Activated naive CD4-positive, alpha-beta T cell treated with anti-CD3 and anti-CD28 coated beads, Interleukin-2, amount 50 U/mL, for 72 hours (primary cell): ENCODE measurements around the gene MMD. TPM values are rescaled to one million over a fixed set of nuclear protein-coding genes. Genes with fewer than 3 reads are reported as not detected.

ENCODE experiments used
- ATAC-seq, 2 donors: fragments of 150-1000 bp; cut with Tn5 transposase; 2 replicates each; pipeline ENCODE4 v1.10.0; 2021; ENCODE audit warnings: mild to moderate bottlenecking in 2 of 2, moderate library complexity in 2 of 2
- DNase-seq, 2 donors: peaks; one replicate each; pipeline ENCODE4 v3.0.0; 2021 to 2022; ENCODE audit warnings: low spot score in 2 of 2
- H3K27ac Mint-ChIP-seq, 2 donors: one replicate each; pipeline ENCODE4 v1.8.0; 2022; ENCODE audit warnings: mild to moderate bottlenecking in 2 of 2, mixed read lengths in 2 of 2
- H3K36me3 Mint-ChIP-seq, 2 donors: one replicate each; pipeline ENCODE4 v1.8.0; 2022; ENCODE audit warnings: mixed read lengths in 2 of 2
- H3K9me3 Mint-ChIP-seq, 2 donors: one replicate each; pipeline ENCODE4 v1.8.0; 2022; ENCODE audit warnings: mixed read lengths in 2 of 2
- total RNA-seq, 2 donors: library from RNA; stranded (reverse); gene quantifications; one replicate each; pipeline ENCODE4 v1.2.3, GENCODE V29; 2022

Gene MMD
- total RNA-seq, 2 donors from 2014 or later, result 15.7 to 23.7 TPM

DNA sequence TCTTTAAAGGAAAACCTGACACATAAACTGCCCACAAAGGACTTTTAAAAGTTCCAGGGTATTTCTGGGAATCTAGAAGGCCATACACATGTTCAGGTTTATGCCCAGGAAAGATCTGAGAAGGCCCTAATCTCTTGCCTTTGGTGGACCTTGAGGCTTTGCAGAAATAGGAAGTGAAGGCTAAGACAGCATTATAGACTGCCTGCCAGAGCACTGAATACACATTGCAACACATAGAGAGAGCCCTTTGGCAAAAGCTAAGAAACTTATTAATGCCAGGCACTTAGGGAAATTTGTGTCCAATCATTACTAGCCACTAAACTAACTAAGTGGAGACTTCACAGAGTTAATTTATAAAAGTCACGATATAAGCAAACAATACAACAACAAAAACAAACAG, 70.4 kb downstream of the MMD start:
- ATAC-seq, result no peak
- Mint-ChIP-seq H3K9me3 (peaks cover 0 to 3% of the 10 kb centered on the region in 2 donors), H3K27ac (no peak overlapping the region), H3K36me3 (peaks cover 0 to 5% of the 10 kb centered on the region in 2 donors)
- no peak for DNase-seq

DNA sequence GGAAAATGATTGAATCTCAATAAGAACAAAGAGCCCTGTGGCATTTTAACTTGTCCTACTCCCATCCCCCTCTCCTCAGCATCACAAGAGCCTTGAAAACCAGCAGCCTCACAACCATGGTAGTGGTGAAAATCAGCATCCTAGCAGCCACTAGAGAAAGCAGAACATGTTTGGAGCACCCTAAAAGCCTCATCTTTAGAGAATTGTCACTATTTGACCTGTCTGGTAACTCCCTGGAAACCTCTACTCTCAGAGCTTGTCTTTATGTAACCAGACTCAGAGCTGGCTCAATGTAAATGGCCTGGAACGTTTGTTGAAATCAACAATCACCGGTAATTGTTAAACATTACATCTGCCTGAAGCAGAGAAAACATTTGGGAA, 70.8 kb downstream of the MMD start:
- Mint-ChIP-seq H3K27ac (no peak overlapping the region), H3K36me3 (peaks cover 0 to 5% of the 10 kb centered on the region in 2 donors), H3K9me3 (peaks cover 0 to 3% of the 10 kb centered on the region in 2 donors)
- no peak for ATAC-seq
- no peak for DNase-seq

DNA sequence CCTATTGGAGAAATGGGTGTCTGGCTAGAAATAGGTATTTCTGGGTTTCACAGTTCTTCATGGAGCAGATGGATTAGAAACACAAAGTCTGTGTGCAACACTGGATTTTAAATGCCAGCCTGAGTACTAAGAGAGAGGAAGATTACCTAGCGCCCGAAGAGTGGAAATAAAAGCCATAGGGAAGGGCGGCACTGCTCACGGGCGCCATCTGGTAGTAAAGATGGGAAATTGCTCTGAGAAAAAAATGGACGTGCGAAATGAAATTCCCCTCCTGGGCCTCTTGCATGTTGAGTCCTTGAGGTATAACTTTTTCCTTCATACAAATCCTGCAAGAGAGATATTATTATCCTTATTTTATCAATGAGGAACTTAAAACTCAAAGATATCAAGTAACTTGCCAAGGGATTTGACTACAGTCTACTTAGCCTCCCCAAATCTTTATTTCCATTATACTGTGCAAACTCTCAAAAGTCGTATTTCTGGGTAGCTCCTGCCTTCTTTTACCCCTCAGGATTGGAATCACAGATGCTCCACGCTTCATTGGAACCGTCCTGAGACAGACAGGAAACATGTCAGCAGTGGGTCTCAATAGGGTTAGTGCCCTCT, 72.8 kb downstream of the MMD start:
- H3K36me3 Mint-ChIP-seq, result peaks cover 5 to 11% of the 10 kb centered on the region in 2 donors
- no peak for ATAC-seq
- H3K9me3 Mint-ChIP-seq, result peaks cover 5 to 6% of the 10 kb centered on the region in 2 donors
- H3K27ac Mint-ChIP-seq, result no peak overlapping the region
- DNase-seq, result peak in 1 of 2 donors; percentile 44

DNA sequence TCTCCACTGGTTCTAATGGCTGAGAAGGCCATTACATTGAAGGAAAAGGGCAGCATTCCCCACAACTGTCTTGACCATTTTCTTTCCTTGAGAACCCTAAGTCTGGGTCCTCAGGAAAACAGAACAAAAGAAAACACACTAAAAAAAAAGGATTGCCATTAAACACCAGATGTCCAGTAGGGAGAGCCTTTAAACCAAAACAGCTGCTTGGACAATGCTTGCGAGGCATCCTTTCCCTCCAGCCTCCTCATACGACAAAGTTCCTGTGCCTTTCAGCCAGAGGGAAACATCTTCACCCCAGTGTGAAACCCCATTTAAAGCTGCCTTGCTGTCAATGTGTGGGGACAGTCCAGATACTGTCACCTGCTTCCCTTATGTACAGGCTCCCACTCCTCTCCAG, 74.3 kb downstream of the MMD start:
- ATAC-seq (no peak), DNase-seq (no peak)
- H3K9me3 Mint-ChIP-seq, result peaks cover 5 to 6% of the 10 kb centered on the region in 2 donors
- peaks cover 5 to 11% of the 10 kb centered on the region in 2 donors for H3K36me3 Mint-ChIP-seq
- H3K27ac Mint-ChIP-seq, result no peak overlapping the region

DNA sequence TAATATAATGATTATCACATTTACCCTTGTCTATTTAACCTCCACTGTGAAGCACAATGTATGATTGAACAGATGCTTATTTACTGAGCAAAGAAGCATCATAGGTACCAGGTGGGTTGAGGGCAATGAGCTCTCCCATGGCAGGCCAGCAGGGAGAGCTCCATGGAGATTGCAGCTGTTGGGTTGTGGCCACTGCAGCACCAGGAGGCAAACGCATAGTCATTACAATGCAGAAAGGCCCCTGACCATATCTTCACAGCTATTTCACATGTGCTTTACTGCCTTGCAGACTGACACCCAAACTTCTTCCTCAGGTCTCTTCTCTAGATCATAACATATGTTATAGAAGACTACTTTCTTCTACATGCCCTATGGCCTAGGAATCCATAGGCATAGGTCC, 75.0 kb downstream of the MMD start:
- DNase-seq (no peak), ATAC-seq (no peak)
- Mint-ChIP-seq H3K27ac (no peak overlapping the region), H3K36me3 (peaks cover 5 to 11% of the 10 kb centered on the region in 2 donors), H3K9me3 (peaks cover 5 to 6% of the 10 kb centered on the region in 2 donors)

DNA sequence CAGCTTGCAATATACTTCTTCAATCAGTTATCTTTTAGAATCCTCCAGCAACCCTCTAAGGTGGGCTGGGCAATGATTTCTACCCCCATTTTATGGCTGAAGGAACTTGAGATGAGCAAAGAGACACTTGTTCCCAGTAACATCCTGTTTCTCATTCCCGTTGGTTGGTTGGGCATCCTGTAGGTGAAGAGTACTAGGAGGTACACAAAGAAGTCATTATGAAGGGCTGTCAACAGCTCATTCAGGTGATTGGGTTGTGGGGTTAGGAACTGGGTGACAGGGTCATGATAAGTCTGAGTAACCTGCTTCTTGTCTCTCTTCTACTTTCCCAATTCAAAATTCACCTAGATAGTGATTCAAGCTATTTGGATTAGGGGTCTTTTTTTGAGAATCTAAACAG, 76.5 kb downstream of the MMD start:
- Mint-ChIP-seq H3K9me3 (peaks cover 5 to 6% of the 10 kb centered on the region in 2 donors), H3K36me3 (peaks cover 5 to 11% of the 10 kb centered on the region in 2 donors), H3K27ac (peak overlapping the region in 1 of 2 donors; percentile 54)
- no peak for DNase-seq
- ATAC-seq, result no peak

DNA sequence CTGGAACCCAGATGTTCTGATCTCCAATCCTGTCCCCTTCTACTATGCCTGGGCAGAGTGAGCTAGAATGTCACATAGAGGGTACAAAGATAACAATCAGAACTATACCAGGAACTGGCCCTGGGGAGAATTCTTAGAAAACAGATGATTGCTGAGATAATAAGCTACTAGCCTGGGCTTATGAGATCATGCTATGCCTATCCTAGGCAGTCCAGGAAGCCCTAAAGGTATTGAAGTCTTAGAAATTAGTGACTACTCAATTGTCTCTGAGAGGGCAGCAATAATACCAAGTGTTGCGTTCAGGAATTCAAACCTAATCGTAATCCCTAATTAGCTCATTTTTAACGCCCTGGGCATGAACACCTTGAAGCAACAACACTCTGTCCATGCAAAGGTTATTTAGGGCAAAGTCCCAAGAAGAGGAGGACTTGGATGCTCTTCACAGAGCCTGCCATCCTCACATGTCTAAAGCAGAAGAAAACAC, 77.1 kb downstream of the MMD start:
- DNase-seq, result peak in 1 of 2 donors; percentile 38
- Mint-ChIP-seq H3K9me3 (peaks cover 5 to 6% of the 10 kb centered on the region in 2 donors), H3K27ac (peak overlapping the region; percentile 25 to 54), H3K36me3 (peaks cover 5 to 11% of the 10 kb centered on the region in 2 donors)
- peak; percentile 84 to 90 for ATAC-seq

DNA sequence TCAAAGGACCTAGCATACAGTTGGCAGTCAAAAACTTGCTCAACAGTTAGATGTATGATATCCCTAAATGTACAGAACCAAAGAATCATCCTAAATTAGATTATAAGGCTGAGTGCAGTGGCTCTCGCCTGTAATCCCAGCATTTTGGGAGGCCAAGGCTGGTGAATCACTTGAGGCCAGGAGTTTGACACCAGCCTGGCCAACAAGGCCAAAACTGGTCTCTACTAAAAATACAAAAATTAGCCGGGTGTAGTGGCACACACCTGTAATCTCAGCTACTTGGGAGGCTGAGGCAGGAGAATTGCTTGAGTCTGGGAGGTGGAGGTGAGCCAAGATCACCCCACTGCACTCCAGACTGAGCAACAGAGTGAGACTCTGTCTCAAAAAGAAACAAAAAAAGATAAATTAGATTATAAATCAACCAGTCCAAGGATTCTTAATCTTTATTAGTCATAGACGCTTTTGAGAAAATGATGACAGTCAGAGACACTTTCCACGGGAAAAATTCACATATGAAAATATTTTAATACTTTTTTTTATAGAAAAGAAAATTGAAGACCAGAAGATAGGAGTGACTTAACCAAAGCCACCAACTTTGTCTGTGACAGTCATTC, 77.6 kb downstream of the MMD start:
- H3K36me3 Mint-ChIP-seq, result peaks cover 5 to 11% of the 10 kb centered on the region in 2 donors
- H3K9me3 Mint-ChIP-seq, result peaks cover 5 to 6% of the 10 kb centered on the region in 2 donors
- DNase-seq (no peak), ATAC-seq (peak; percentile 29 to 47)
- H3K27ac Mint-ChIP-seq, result peak overlapping the region in 1 of 2 donors; percentile 54

DNA sequence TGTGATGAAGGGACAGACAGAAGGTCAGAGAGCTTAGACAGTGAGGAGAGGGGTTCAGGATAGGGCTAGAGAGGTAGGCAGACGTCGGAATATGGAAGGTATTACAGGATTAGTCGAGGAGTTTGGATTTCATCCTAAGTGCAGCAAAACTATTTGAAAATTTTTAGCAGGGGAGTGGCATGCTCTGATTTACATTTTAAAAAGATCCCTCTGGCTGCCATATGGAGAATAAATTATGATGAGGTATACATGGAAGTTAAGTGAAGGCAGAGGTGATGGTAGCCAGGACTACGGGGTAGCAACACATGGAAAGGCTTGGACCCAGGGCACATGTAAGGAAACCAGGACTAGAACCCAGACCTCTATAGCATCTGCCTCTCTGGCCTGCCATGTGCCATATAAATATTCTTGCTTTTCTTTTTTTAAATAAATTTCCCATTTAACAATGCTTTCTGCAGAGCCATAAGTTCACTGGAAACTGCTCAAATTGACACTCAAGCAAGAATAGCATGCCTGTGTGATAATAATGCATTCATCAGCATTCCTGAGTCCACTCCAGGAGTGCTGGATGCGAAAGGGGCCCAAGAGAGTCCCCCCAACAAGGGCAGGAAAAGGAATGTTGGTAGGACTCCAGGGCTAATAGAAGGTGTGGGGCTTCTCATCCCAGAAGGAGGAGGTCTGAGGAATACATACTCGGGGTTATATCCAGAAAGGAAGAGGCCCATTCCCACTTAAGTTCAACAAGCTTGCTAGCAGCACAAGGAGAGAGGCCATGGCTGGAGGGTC, 78.6 kb downstream of the MMD start:
- H3K27ac Mint-ChIP-seq, result peak overlapping the region in 1 of 2 donors; percentile 70
- H3K9me3 Mint-ChIP-seq, result peaks cover 5 to 6% of the 10 kb centered on the region in 2 donors
- ATAC-seq (no peak), DNase-seq (no peak)
- peaks cover 5 to 11% of the 10 kb centered on the region in 2 donors for H3K36me3 Mint-ChIP-seq

Other genes starting within 250 kb of the MMD start
- 1 to 10 TPM in 1 of 2 donors, under 1 TPM in 1; 0.11 to 1.8 TPM for gene HLF, start 156.9 kb downstream of the MMD start, total RNA-seq
- gene SMIM36, start 89.6 kb upstream of the MMD start, total RNA-seq, result not detected